SK-N-MC (cell line): ENCODE data around the gene AGPAT3.

Experiments used
- DNase-seq: peaks from one replicate; pipeline ENCODE4 v3.0.0-alpha.2; 2011; ENCODE audit warnings: low read depth, low spot score
- H3K27ac ChIP-seq: fragments of 200-600 bp; sonication (generic); 2 replicates; pipeline ENCODE4 v1.5.1; 2016; ENCODE audit warnings: mixed run types
- H3K36me3 ChIP-seq: fragments of 200-600 bp; sonication (generic); 2 replicates; pipeline ENCODE4 v1.6.1; 2017; ENCODE audit warnings: antibody characterized with exemption, low read length, mixed read lengths; ENCODE audit not compliant: insufficient read depth
- H3K4me3 ChIP-seq: fragments of 200-600 bp; sonication (generic); 2 replicates; pipeline ENCODE4 v1.5.1; 2016
- H3K9ac ChIP-seq: fragments of 200-600 bp; sonication (generic); 2 replicates; pipeline ENCODE4 v1.8.0; 2017; ENCODE audit warnings: mixed run types, mixed read lengths; ENCODE audit not compliant: insufficient read length
- H3K9me3 ChIP-seq: fragments of 200-600 bp; sonication (generic); 2 replicates; pipeline ENCODE4 v1.6.1; 2017; ENCODE audit warnings: low read depth, mild to moderate bottlenecking, antibody characterized with exemption, low read length, moderate library complexity, mixed read lengths
- EZH2 ChIP-seq: fragments of 200-600 bp; sonication (generic); IDR thresholded peaks from one replicate; pipeline ENCODE4 v1.6.1; 2017; ENCODE audit warnings: antibody characterized with exemption
- FOXP2 ChIP-seq: optimal IDR thresholded peaks from 2 replicates; pipeline ENCODE3; 2011; ENCODE audit warnings: mild to moderate bottlenecking, moderate library complexity; ENCODE audit not compliant: insufficient read depth; ENCODE audit errors: extremely low read length, control extremely low read depth
- POLR2AphosphoS5 ChIP-seq: IDR thresholded peaks from 2 replicates; pipeline ENCODE4 v1.6.1; 2012; ENCODE audit warnings: mild to moderate bottlenecking, low read depth, low read length, borderline replicate concordance

Gene AGPAT3

DNA sequence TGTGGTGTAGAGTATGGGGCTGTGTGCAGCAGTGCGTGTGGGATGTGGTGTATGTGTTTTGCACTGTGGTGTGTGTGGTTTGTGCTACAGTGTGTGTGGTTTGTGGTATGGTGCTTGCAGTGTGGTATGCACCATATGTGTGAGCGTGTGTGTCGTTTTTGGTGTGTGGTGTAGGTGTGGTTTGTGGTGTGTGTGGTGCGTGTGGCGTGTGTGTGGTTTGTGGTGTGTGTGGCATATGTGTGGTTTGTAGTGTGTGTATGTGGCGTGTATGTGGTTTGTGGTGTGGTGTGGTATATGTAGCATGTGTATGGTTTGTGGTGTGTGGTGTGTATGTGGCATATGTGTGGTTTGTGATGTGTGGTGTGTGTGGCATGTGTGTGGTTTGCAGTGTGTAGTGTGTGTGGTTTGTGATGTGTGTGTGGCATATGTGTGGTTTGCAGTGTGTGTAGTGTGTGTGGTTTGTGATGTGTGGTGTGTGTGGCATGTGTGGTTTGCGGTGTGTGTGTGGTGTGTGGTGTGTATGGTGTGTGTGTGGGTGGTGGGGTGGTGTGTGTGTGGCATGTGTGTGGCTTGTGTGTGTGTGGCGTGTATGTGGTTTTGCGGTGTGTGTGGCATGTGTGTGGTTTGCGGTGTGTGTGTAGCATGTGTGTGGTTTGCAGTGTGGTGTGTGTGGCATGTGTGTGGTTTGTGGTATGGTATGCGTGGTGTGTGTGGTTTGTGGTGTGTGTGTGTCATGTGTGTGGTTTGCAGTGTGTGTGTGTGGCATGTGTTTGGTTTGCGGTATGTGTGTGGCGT is 93.5 kb downstream of the AGPAT3 start:
- no peak overlapping the region for H3K4me3 ChIP-seq
- DNase-seq = no peak
- H3K9ac ChIP-seq = no peak overlapping the region
- no peaks in the 10 kb centered on the region for H3K9me3 ChIP-seq
- H3K36me3 ChIP-seq = peaks cover 28% of the 10 kb centered on the region; the same call in 1 of the 2 replicates
- 0 out of 2 replicates have a peak overlapping the region, but pooled peaks have one; percentile 42 for H3K27ac ChIP-seq
- TF ChIP-seq FOXP2 = no peak
- TF ChIP-seq EZH2 = no peak
- TF ChIP-seq POLR2AphosphoS5 = no peak

DNA sequence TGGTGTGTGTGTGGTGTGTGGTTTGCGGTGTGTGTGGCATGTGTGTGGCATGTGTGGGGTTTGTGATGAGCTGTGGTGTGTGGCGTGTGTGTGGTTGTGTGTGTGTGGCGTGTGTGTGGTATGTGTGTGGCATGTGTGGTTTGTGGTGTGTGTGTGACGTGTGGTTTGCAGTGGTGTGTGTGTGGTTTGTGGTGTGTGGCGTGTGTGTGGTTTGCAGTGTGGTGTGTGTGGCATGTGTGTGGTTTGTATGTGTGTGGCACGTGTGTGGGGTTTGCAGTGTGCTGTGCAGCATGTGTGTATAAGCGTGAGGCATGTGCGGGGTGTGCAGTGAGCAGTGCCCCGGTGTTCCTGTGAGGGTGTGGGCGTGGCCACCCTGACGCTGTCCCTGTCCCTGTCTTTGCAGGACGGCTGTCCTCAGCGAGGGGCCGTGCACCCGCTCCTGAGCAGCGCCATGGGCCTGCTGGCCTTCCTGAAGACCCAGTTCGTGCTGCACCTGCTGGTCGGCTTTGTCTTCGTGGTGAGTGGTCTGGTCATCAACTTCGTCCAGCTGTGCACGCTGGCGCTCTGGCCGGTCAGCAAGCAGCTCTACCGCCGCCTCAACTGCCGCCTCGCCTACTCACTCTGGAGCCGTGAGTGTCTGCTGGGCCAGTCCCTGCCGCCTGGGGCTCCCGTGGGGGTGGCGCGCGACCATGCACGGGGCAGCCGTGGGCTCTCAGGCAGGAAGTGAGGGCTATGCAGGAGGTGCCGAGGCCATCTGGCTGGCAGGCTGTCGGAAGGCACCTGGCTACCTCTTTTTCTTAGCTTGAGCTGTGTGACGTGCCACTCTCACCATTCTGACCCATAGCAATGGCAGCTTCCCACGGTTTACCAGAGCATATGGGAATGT is 94.5 kb downstream of the AGPAT3 start:
- Histone ChIP-seq H3K4me3 (no peak overlapping the region), H3K36me3 (peaks cover 28% of the 10 kb centered on the region; the same call in 1 of the 2 replicates), H3K27ac (no peak overlapping the region), H3K9me3 (no peaks in the 10 kb centered on the region), H3K9ac (no peak overlapping the region)
- TF ChIP-seq FOXP2 = no peak
- DNase-seq = no peak

DNA sequence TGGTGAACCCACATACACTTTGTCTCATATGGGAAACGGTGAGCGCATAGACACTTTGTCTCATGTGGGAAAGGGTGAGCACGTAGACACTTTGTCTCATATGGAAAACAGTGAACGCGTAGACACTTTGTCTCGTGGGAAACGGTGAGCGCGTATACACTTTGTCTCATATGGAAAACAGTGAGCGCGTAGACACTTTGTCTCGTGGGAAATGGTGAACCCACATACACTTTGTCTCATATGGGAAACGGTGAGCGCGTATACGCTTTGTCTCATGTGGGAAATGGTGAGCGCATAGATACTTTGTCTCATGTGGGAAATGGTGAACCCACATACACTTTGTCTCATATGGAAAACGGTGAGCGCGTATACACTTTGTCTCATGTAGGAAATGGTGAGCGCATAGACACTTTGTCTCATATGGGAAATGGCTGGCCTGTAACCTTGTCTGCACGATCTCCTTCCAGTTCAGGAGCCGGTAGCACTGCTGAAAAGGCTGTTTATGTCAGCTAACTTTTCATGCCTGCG is 96.4 kb downstream of the AGPAT3 start:
- DNase-seq = no peak
- TF ChIP-seq EZH2 (no peak), POLR2AphosphoS5 (no peak), FOXP2 (no peak)
- Histone ChIP-seq H3K9me3 (no peaks in the 10 kb centered on the region), H3K4me3 (no peak overlapping the region), H3K9ac (no peak overlapping the region), H3K36me3 (peaks cover 28% of the 10 kb centered on the region; the same call in 1 of the 2 replicates), H3K27ac (no peak overlapping the region)

DNA sequence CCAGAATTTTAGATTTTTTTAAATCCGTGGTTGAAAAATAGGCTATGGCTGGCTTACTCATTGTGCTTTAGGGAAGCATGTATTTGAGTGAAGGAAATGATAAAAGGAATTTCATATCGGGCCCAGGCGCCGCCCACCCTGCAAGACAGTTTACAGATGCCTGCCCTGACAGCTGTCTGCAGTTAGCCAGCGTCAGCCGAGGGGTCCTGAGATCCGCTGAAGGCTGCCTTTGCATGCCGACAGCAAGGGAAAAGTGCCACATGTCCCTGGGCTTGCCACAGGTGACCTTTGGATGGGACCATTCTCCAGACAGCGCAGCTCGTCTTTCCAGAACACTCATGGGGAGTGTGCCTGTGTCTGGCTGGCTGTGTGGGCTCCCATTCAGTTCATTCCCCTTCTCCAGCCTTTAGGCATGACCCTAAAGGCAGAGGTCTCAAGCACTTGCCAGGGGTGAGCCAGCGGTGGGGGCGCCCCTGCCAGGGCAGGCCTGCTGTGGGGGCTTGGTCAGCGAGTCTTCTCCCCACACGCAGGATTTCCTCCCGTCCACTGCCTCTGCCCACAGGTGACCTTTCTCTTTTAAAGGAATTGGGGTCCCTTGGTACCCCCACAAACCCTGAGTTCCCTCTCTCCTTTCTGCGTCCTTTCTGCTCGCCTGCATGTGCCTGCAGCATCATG is 101.0 kb downstream of the AGPAT3 start:
- Histone ChIP-seq H3K9ac (no peak overlapping the region), H3K36me3 (peaks cover 27% of the 10 kb centered on the region; the same call in 1 of the 2 replicates), H3K4me3 (no peak overlapping the region), H3K27ac (no peak overlapping the region), H3K9me3 (no peaks in the 10 kb centered on the region)
- TF ChIP-seq FOXP2 (no peak), POLR2AphosphoS5 (no peak)
- DNase-seq = no peak

DNA sequence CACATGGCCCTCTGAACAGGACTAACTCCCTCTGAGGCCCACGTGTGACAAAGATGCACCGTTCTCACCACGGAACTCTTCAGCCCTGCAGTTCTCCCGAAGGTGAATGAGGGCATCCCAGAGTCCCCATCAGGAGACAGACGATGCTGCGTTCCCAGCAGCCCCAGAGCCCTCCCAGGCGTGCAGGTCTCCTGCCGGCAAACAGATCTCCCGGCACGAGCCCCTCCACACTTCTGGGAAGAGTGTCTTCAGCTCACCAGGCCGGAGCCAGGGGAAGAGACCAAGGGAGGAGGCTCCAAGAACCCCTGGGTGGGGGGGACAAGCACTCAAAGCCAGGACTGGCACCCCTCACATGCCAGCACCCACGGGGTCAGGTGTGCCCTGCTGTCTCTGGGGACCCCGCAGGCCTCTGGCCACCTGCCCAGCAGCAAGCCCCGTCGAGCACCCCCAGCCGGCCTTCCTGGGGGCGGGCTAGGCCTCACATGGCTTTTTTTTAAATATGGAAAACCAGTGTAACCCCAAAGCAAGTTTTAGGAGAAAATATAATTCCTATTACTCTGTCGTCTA is 102.0 kb downstream of the AGPAT3 start:
- Histone ChIP-seq H3K27ac (0 out of 2 replicates have a peak overlapping the region, but pooled peaks have one; percentile 25), H3K9ac (no peak overlapping the region), H3K9me3 (no peaks in the 10 kb centered on the region), H3K4me3 (no peak overlapping the region), H3K36me3 (peaks cover 28% of the 10 kb centered on the region; the same call in 1 of the 2 replicates)
- DNase-seq = no peak
- TF ChIP-seq POLR2AphosphoS5 (no peak), EZH2 (no peak), FOXP2 (no peak)

DNA sequence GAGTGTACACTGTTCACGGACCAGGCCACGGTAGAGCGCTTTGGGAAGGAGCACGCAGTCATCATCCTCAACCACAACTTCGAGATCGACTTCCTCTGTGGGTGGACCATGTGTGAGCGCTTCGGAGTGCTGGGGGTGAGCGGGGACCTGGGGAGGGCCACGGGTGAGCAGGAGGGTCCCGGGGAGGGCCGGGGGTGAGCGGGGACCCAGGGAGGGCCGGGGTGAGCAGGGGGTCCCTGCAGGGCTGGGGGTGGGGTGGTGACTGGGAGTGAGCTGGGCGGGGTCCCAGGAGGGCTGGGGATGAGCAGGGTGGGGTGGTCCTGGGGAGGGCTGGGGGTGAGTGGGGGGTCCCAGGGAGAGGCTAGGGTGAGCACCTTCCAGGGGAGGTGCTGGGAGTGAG is 103.0 kb downstream of the AGPAT3 start:
- no peak for TF ChIP-seq POLR2AphosphoS5
- TF ChIP-seq EZH2 = no peak
- no peak for TF ChIP-seq FOXP2
- H3K27ac ChIP-seq = no peak overlapping the region
- H3K9me3 ChIP-seq = no peaks in the 10 kb centered on the region
- DNase-seq = no peak
- no peak overlapping the region for H3K9ac ChIP-seq
- H3K36me3 ChIP-seq = peaks cover 21% of the 10 kb centered on the region; the same call in 1 of the 2 replicates
- H3K4me3 ChIP-seq = no peak overlapping the region

DNA sequence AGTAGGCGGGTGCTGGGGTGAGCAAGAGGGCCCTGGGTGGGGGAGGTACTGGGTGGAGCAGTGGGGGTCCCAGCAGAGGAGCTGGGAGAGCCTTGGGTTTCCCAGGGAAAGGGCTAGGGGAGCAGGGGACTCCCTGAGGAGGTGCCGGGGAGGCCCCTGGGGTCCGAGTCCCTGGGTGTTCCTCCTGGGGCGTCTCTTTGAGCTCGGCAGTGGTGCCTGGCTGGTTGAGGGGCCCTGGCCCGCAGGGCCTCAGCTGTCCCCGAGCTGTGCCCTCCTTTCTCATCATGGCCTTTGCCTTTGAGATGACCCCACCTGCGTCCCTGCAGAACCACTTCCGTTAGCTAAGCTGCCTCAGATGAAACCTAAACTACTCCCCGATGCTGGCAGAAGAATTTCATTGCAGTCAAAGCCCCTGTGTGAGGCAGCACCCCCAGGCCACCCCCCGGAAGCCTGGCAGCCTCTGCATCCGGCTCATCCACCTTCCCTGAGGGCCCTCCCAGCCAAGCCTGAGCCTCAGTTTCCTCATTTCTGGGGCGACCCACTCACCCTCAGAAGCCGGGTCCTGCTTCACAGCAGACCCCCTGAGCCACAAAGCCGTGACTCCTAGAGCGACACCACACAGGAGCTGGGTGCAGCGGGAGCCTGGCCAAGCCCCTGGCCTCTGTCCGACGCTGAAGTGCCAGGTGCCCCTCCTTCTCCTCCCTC is 103.5 kb downstream of the AGPAT3 start:
- peaks cover 18% of the 10 kb centered on the region; the same call in 1 of the 2 replicates for H3K36me3 ChIP-seq
- H3K4me3 ChIP-seq = no peak overlapping the region
- no peak for TF ChIP-seq FOXP2
- TF ChIP-seq POLR2AphosphoS5 = no peak
- TF ChIP-seq EZH2 = no peak
- H3K9ac ChIP-seq = no peak overlapping the region
- no peaks in the 10 kb centered on the region for H3K9me3 ChIP-seq
- DNase-seq = no peak
- no peak overlapping the region for H3K27ac ChIP-seq
